Measurements from ENCODE around the gene UMODL1.

UMODL1 gene

GRCh38 chr21:42089093-42089631 lies 18.0 kb downstream of the UMODL1 start:
- Histone ChIP-seq H2AFZ (ENCODE audit: low read depth, low read length) (no peak overlapping the region), H3K4me2 (ENCODE audit: insufficient read depth, low read length) (no peak overlapping the region), H3K9ac (ENCODE audit: low read depth, low read length) (no peak overlapping the region), H3K4me3 (ENCODE audit: low read depth in 1 of 2, low read length in 2 of 2) (no peak overlapping the region), H3K27ac (ENCODE audit: low read length) (no peak overlapping the region), H3K79me2 (ENCODE audit: insufficient read depth, low read length) (no peaks in the 10 kb centered on the region), H3K4me1 (ENCODE audit: insufficient read depth, low read length) (peaks cover 13% of the 10 kb centered on the region), H3K9me3 (ENCODE audit: insufficient read depth, low read length, severe bottlenecking) (no peaks in the 10 kb centered on the region), H3K27me3 (ENCODE audit: insufficient read depth, low read length, poor library complexity) (no peaks in the 10 kb centered on the region), H3K36me3 (ENCODE audit: insufficient read depth, low read length) (no peaks in the 10 kb centered on the region), H4K20me1 (ENCODE audit: insufficient read depth, low read length) (no peaks in the 10 kb centered on the region)
- TF ChIP-seq EZH2 (IDR thresholded peaks at IDR 0.05; ENCODE audit: borderline replicate concordance, low read depth, low read length, severe bottlenecking) (no peak), CTCF (IDR thresholded peaks at IDR 0.05; ENCODE audit: borderline replicate concordance, extremely low read depth, low read length, poor library complexity, severe bottlenecking) (no peak)
- DNase-seq (peak; percentile 31), ATAC-seq (ENCODE audit: insufficient read depth, low read depth) (peak; percentile 75)

GRCh38 chr21:42089665-42090310 lies 18.7 kb downstream of the UMODL1 start:
- DNase-seq (no peak), ATAC-seq (ENCODE audit: insufficient read depth, low read depth) (0 out of 3 replicates have a peak, but pooled peaks have one; percentile 10)
- no peaks in the 10 kb centered on the region for H3K79me2 ChIP-seq (ENCODE audit: insufficient read depth, low read length)
- no peak overlapping the region for H3K4me3 ChIP-seq (ENCODE audit: low read depth in 1 of 2, low read length in 2 of 2)
- TF ChIP-seq EZH2 (IDR thresholded peaks at IDR 0.05; ENCODE audit: borderline replicate concordance, low read depth, low read length, severe bottlenecking): no peak
- no peak for TF ChIP-seq CTCF (IDR thresholded peaks at IDR 0.05; ENCODE audit: borderline replicate concordance, extremely low read depth, low read length, poor library complexity, severe bottlenecking)
- H3K27me3 ChIP-seq (ENCODE audit: insufficient read depth, low read length, poor library complexity): no peaks in the 10 kb centered on the region
- no peak overlapping the region for H2AFZ ChIP-seq (ENCODE audit: low read depth, low read length)
- H3K4me1 ChIP-seq (ENCODE audit: insufficient read depth, low read length): peaks cover 13% of the 10 kb centered on the region
- H3K36me3 ChIP-seq (ENCODE audit: insufficient read depth, low read length): no peaks in the 10 kb centered on the region
- H3K9me3 ChIP-seq (ENCODE audit: insufficient read depth, low read length, severe bottlenecking): no peaks in the 10 kb centered on the region
- no peak overlapping the region for H3K4me2 ChIP-seq (ENCODE audit: insufficient read depth, low read length)
- no peak overlapping the region for H3K27ac ChIP-seq (ENCODE audit: low read length)
- H4K20me1 ChIP-seq (ENCODE audit: insufficient read depth, low read length): no peaks in the 10 kb centered on the region
- H3K9ac ChIP-seq (ENCODE audit: low read depth, low read length): no peak overlapping the region

GRCh38 chr21:42091899-42092508 lies 20.9 kb downstream of the UMODL1 start:
- no peaks in the 10 kb centered on the region for H4K20me1 ChIP-seq (ENCODE audit: insufficient read depth, low read length)
- DNase-seq: no peak
- H3K4me1 ChIP-seq (ENCODE audit: insufficient read depth, low read length): peaks cover 13% of the 10 kb centered on the region
- H3K79me2 ChIP-seq (ENCODE audit: insufficient read depth, low read length): no peaks in the 10 kb centered on the region
- no peaks in the 10 kb centered on the region for H3K27me3 ChIP-seq (ENCODE audit: insufficient read depth, low read length, poor library complexity)
- H2AFZ ChIP-seq (ENCODE audit: low read depth, low read length): no peak overlapping the region
- no peak overlapping the region for H3K4me2 ChIP-seq (ENCODE audit: insufficient read depth, low read length)
- H3K27ac ChIP-seq (ENCODE audit: low read length): no peak overlapping the region
- H3K9ac ChIP-seq (ENCODE audit: low read depth, low read length): no peak overlapping the region
- H3K4me3 ChIP-seq (ENCODE audit: low read depth in 1 of 2, low read length in 2 of 2): no peak overlapping the region
- H3K9me3 ChIP-seq (ENCODE audit: insufficient read depth, low read length, severe bottlenecking): no peaks in the 10 kb centered on the region
- no peaks in the 10 kb centered on the region for H3K36me3 ChIP-seq (ENCODE audit: insufficient read depth, low read length)
- no peak for ATAC-seq (ENCODE audit: insufficient read depth, low read depth)
- TF ChIP-seq EZH2 (IDR thresholded peaks at IDR 0.05; ENCODE audit: borderline replicate concordance, low read depth, low read length, severe bottlenecking): no peak

- ATAC-seq (ENCODE audit: insufficient read depth, low read depth): no peak
- no peak for DNase-seq
- Histone ChIP-seq H3K4me1 (ENCODE audit: insufficient read depth, low read length) (peaks cover 13% of the 10 kb centered on the region), H3K36me3 (ENCODE audit: insufficient read depth, low read length) (no peaks in the 10 kb centered on the region), H3K79me2 (ENCODE audit: insufficient read depth, low read length) (no peaks in the 10 kb centered on the region), H4K20me1 (ENCODE audit: insufficient read depth, low read length) (no peaks in the 10 kb centered on the region), H3K9me3 (ENCODE audit: insufficient read depth, low read length, severe bottlenecking) (no peaks in the 10 kb centered on the region), H3K4me3 (ENCODE audit: low read depth in 1 of 2, low read length in 2 of 2) (no peak overlapping the region), H3K27ac (ENCODE audit: low read length) (no peak overlapping the region), H3K4me2 (ENCODE audit: insufficient read depth, low read length) (no peak overlapping the region), H2AFZ (ENCODE audit: low read depth, low read length) (no peak overlapping the region), H3K27me3 (ENCODE audit: insufficient read depth, low read length, poor library complexity) (no peaks in the 10 kb centered on the region), H3K9ac (ENCODE audit: low read depth, low read length) (no peak overlapping the region)
- TF ChIP-seq EZH2 (IDR thresholded peaks at IDR 0.05; ENCODE audit: borderline replicate concordance, low read depth, low read length, severe bottlenecking): no peak
- TF ChIP-seq CTCF (IDR thresholded peaks at IDR 0.05; ENCODE audit: borderline replicate concordance, extremely low read depth, low read length, poor library complexity, severe bottlenecking): no peak
Observed at GRCh38 chr21:42092771-42093170, 21.7 kb downstream of the UMODL1 start.
